ENCODE results near the gene GRID1.

- TF ChIP-seq, protein P1, sequence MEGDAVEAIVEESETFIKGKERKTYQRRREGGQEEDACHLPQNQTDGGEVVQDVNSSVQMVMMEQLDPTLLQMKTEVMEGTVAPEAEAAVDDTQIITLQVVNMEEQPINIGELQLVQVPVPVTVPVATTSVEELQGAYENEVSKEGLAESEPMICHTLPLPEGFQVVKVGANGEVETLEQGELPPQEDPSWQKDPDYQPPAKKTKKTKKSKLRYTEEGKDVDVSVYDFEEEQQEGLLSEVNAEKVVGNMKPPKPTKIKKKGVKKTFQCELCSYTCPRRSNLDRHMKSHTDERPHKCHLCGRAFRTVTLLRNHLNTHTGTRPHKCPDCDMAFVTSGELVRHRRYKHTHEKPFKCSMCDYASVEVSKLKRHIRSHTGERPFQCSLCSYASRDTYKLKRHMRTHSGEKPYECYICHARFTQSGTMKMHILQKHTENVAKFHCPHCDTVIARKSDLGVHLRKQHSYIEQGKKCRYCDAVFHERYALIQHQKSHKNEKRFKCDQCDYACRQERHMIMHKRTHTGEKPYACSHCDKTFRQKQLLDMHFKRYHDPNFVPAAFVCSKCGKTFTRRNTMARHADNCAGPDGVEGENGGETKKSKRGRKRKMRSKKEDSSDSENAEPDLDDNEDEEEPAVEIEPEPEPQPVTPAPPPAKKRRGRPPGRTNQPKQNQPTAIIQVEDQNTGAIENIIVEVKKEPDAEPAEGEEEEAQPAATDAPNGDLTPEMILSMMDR (IDR thresholded peaks at IDR 0.05), result no peak
- no peak for TF ChIP-seq POLR2A (IDR thresholded peaks at IDR 0.05)
Measured at GRCh38 chr10:86165666-86166065, 200.9 kb downstream of the GRID1 start.

Measured in thyroid gland (tissue), 4 donors.